ENCODE data around the gene LGR5. TPM values are rescaled to one million over a fixed set of nuclear protein-coding genes. Genes with fewer than 3 reads are reported as not detected.

LGR5 gene
- total and polyA plus RNA-seq, 2 of the 13 experiments (the other 11 are each of a cell fraction or from before 2014, with no cell fraction given), result 37.0 to 121 TPM

GRCh38 chr12:71438670-71439361 lies 782 bp upstream of the LGR5 start (continued):
- TF ChIP-seq TEF (CRISPR knock-in tag; IDR thresholded peaks at IDR 0.05), result peak; percentile 14; the same call in 1 of the 2 replicates
- no peak for TF ChIP-seq FOXM1 (CRISPR knock-in tag; IDR thresholded peaks at IDR 0.05)
- peak; percentile 80 for TF ChIP-seq ZGPAT (CRISPR knock-in tag; IDR thresholded peaks at IDR 0.05)
- no peak for TF ChIP-seq ZMAT3 (CRISPR knock-in tag; conservative IDR thresholded peaks at IDR 0.05)
- peak; percentile 48; the same call in 1 of the 2 replicates for TF ChIP-seq SRF (IDR thresholded peaks at IDR 0.05; ENCODE audit: low read depth, low read length)
- no peak for TF ChIP-seq ATF5 (CRISPR knock-in tag; IDR thresholded peaks at IDR 0.05; ENCODE audit: low read depth)
- TF ChIP-seq HNF1A (IDR thresholded peaks at IDR 0.05; ENCODE audit: low read depth), result no peak; the same call in 1 of the 2 replicates
- peak; percentile 90 for TF ChIP-seq HNF1A (CRISPR knock-in tag; IDR thresholded peaks at IDR 0.05; ENCODE audit: borderline replicate concordance)
- no peak for TF ChIP-seq ZBTB2 (CRISPR knock-in tag; IDR thresholded peaks at IDR 0.05; ENCODE audit: low read depth)
- 0 out of 2 replicates have a peak, but pooled peaks have one; percentile 41 for TF ChIP-seq PRDM4 (CRISPR knock-in tag; IDR thresholded peaks at IDR 0.05; ENCODE audit: borderline replicate concordance)
- TF ChIP-seq TGIF2 (CRISPR knock-in tag; IDR thresholded peaks at IDR 0.05), result peak; percentile 68; the same call in 1 of the 2 replicates
- peak; percentile 39; the same call in 1 of the 2 replicates for TF ChIP-seq MXD4 (CRISPR knock-in tag; IDR thresholded peaks at IDR 0.05)
- peak; percentile 53 to 98; a peak in 3 of 4 replicates for TF ChIP-seq EP300 (IDR thresholded peaks at IDR 0.05; ENCODE audit: low read depth in 2 of 2, low read length in 2 of 2)
- TF ChIP-seq EP300 (CRISPR knock-in tag; IDR thresholded peaks at IDR 0.05; ENCODE audit: borderline replicate concordance), result peak; percentile 94
- TF ChIP-seq SAP130 (CRISPR knock-in tag; IDR thresholded peaks at IDR 0.05; ENCODE audit: low read depth), result peak; percentile 82
- peak; percentile 95 for TF ChIP-seq NR2F2 (IDR thresholded peaks at IDR 0.05; ENCODE audit: borderline replicate concordance, low read depth)
- no peak for TF ChIP-seq THAP7 (CRISPR knock-in tag; IDR thresholded peaks at IDR 0.05)
